GM21737 (cell line): Measurements from ENCODE around the gene IFT20.

Source experiments
- ATAC-seq: cut with Tn5 transposase; IDR thresholded peaks from one replicate; pipeline ENCODE4 v1.9.1; 2021; ENCODE audit warnings: mild to moderate bottlenecking, moderate library complexity; ENCODE audit not compliant: unreplicated experiment

The IFT20 gene

GRCh38 chr17:28338056-28338768 is 2.9 kb upstream of the IFT20 start:
- ATAC-seq: no peak

GRCh38 chr17:28335959-28336871 is 943 bp upstream of the IFT20 start:
- ATAC-seq: no peak

GRCh38 chr17:28334666-28335200 is 539 bp downstream of the IFT20 start:
- ATAC-seq: no peak

GRCh38 chr17:28334171-28334570 is 1.1 kb downstream of the IFT20 start:
- no peak for ATAC-seq

- no peak for ATAC-seq
These were observed 2.1 kb downstream of the IFT20 start for GRCh38 chr17:28333083-28333746.

- ATAC-seq: no peak
These were observed 3.3 kb downstream of the IFT20 start for GRCh38 chr17:28331891-28332420.

- ATAC-seq: no peak
These were observed 4.6 kb downstream of the IFT20 start for GRCh38 chr17:28330671-28331070.

GRCh38 chr17:28328325-28328724 is 6.9 kb downstream of the IFT20 start:
- no peak for ATAC-seq

- no peak for ATAC-seq
These were observed 7.6 kb downstream of the IFT20 start for GRCh38 chr17:28327709-28328108.

- ATAC-seq: no peak
These were observed 8.2 kb downstream of the IFT20 start for GRCh38 chr17:28327031-28327607.

GRCh38 chr17:28326114-28326513 is 9.2 kb downstream of the IFT20 start:
- no peak for ATAC-seq

- ATAC-seq: no peak
These were observed 10.1 kb downstream of the IFT20 start for GRCh38 chr17:28325211-28325610.

GRCh38 chr17:28324781-28325180 is 10.5 kb downstream of the IFT20 start:
- no peak for ATAC-seq

GRCh38 chr17:28324267-28324745 is 11.0 kb downstream of the IFT20 start:
- ATAC-seq: no peak

GRCh38 chr17:28320215-28321061 is 14.8 kb downstream of the IFT20 start:
- no peak for ATAC-seq

GRCh38 chr17:28319598-28319935 is 15.7 kb downstream of the IFT20 start:
- no peak for ATAC-seq

- ATAC-seq: peak; percentile 94
These were observed 16.3 kb downstream of the IFT20 start, which contains the start of gene TMEM97 for GRCh38 chr17:28318759-28319597. TSS of gene TMEM97 (plus strand) at chr17:28319200. CDS start at chr17:28319240, 40 bp downstream.

- peak; percentile 8 for ATAC-seq
These were observed 17.1 kb downstream of the IFT20 start for GRCh38 chr17:28317966-28318758.
